H9 (cell line): Measurements from ENCODE around the gene ATP1A2. TPM values are rescaled to one million over a fixed set of nuclear protein-coding genes. Genes with fewer than 3 reads are reported as not detected.
"Not testable (repeated sequence)": the region's sequence is repeated elsewhere in the genome, so short reads cannot be mapped to it uniquely, and the experiment has no call there.

Source experiments
- DNase-seq: peaks from one replicate; pipeline ENCODE4 v3.0.0-alpha.2; 2017
- H2AFZ ChIP-seq: one replicate; pipeline ENCODE4 v1.6.1; 2013; ENCODE audit warnings: mild to moderate bottlenecking, low read length, control low read depth, moderate library complexity
- H2AK5ac ChIP-seq: 2 replicates; pipeline ENCODE4 v1.6.1; 2013; ENCODE audit warnings: low read length, control low read depth, mixed read lengths; ENCODE audit not compliant: insufficient read length
- H2BK120ac ChIP-seq: one replicate; pipeline ENCODE4 v1.6.1; 2013; ENCODE audit warnings: low read depth, mild to moderate bottlenecking, low read length, control low read depth, inconsistent platforms; ENCODE audit not compliant: poor library complexity, severe bottlenecking
- H2BK12ac ChIP-seq: 2 replicates; pipeline ENCODE4 v1.6.1; 2013; ENCODE audit warnings: low read length, control low read depth, mixed read lengths, low read depth; ENCODE audit not compliant: insufficient read length
- H2BK15ac ChIP-seq: 2 replicates; pipeline ENCODE4 v1.6.1; 2013; ENCODE audit warnings: low read depth, low read length, control low read depth
- H2BK20ac ChIP-seq: one replicate; pipeline ENCODE4 v1.6.1; 2013; ENCODE audit warnings: low read depth, mild to moderate bottlenecking, low read length, control low read depth, inconsistent platforms; ENCODE audit not compliant: poor library complexity, severe bottlenecking
- H2BK5ac ChIP-seq: 2 replicates; pipeline ENCODE4 v1.6.1; 2013; ENCODE audit warnings: low read length, control low read depth, mixed read lengths; ENCODE audit not compliant: insufficient read length
- H3K14ac ChIP-seq: 2 replicates; pipeline ENCODE4 v1.6.1; 2013; ENCODE audit warnings: low read length, control low read depth; ENCODE audit not compliant: insufficient read depth
- H3K18ac ChIP-seq: 2 replicates; pipeline ENCODE4 v1.6.1; 2013; ENCODE audit warnings: low read depth, mild to moderate bottlenecking, mixed read lengths, low read length, control low read depth; ENCODE audit not compliant: insufficient read length
- H3K23ac ChIP-seq: 2 replicates; pipeline ENCODE4 v1.6.1; 2013; ENCODE audit warnings: low read length, control low read depth, mixed read lengths, low read depth; ENCODE audit not compliant: insufficient read length
- H3K23me2 ChIP-seq: 2 replicates; pipeline ENCODE4 v1.6.1; 2013; ENCODE audit warnings: low read depth, mild to moderate bottlenecking, mixed read lengths, low read length, control low read depth; ENCODE audit not compliant: insufficient read length, poor library complexity, severe bottlenecking
- H3K27ac ChIP-seq: 2 replicates; pipeline ENCODE4 v1.5.1; 2013; ENCODE audit warnings: low read length, control low read depth, mixed read lengths, low read depth; ENCODE audit not compliant: insufficient read length
- H3K27me3 ChIP-seq: 2 replicates; pipeline ENCODE4 v1.6.1; 2013; ENCODE audit warnings: low read length, control low read depth, inconsistent platforms; ENCODE audit not compliant: insufficient read depth
- H3K4ac ChIP-seq: 2 replicates; pipeline ENCODE4 v1.6.1; 2013; ENCODE audit warnings: low read depth, mild to moderate bottlenecking, control low read depth, inconsistent platforms, low read length, moderate library complexity
- H3K4me1 ChIP-seq: 2 replicates; pipeline ENCODE4 v1.6.1; 2013; ENCODE audit warnings: low read length, control low read depth, inconsistent platforms; ENCODE audit not compliant: insufficient read depth
- H3K4me2 ChIP-seq: 2 replicates; pipeline ENCODE4 v1.6.1; 2013; ENCODE audit warnings: low read length, control low read depth, mixed read lengths; ENCODE audit not compliant: insufficient read length, insufficient read depth
- H3K56ac ChIP-seq: 2 replicates; pipeline ENCODE4 v1.6.1; 2013; ENCODE audit warnings: low read depth, mild to moderate bottlenecking, mixed read lengths, low read length, control low read depth; ENCODE audit not compliant: insufficient read length
- H3K79me1 ChIP-seq: 2 replicates; pipeline ENCODE4 v1.6.1; 2013; ENCODE audit warnings: low read depth, mild to moderate bottlenecking, moderate library complexity, low read length, control low read depth, inconsistent platforms; ENCODE audit not compliant: insufficient read depth, poor library complexity, severe bottlenecking
- H3K79me2 ChIP-seq: 2 replicates; pipeline ENCODE4 v1.6.1; 2013; ENCODE audit warnings: low read length, control low read depth, inconsistent platforms; ENCODE audit not compliant: insufficient read depth
- H3K9ac ChIP-seq: 2 replicates; pipeline ENCODE4 v1.6.1; 2013; ENCODE audit warnings: low read length, control low read depth, mixed read lengths; ENCODE audit not compliant: insufficient read length; ENCODE audit errors: extremely low read depth
- H3K9me3 ChIP-seq: one replicate; pipeline ENCODE4 v1.6.1; 2013; ENCODE audit warnings: low read depth, low read length, inconsistent platforms; ENCODE audit not compliant: control insufficient read depth
- H3T11ph ChIP-seq: one replicate; pipeline ENCODE4 v1.6.1; 2013; ENCODE audit warnings: mild to moderate bottlenecking, low read length, control low read depth, inconsistent platforms
- H4K20me1 ChIP-seq: one replicate; pipeline ENCODE4 v1.6.1; 2013; ENCODE audit not compliant: control insufficient read depth, insufficient read length, insufficient read depth
- H4K5ac ChIP-seq: 2 replicates; pipeline ENCODE4 v1.6.1; 2013; ENCODE audit warnings: low read depth, mild to moderate bottlenecking, mixed read lengths, low read length, control low read depth; ENCODE audit not compliant: insufficient read length
- H4K8ac ChIP-seq: replicated peaks from 2 replicates; pipeline ENCODE4 v1.6.1; 2013; ENCODE audit warnings: low read length, control low read depth, mixed read lengths, low read depth; ENCODE audit not compliant: insufficient read length
- H4K91ac ChIP-seq: 2 replicates; pipeline ENCODE4 v1.6.1; 2013; ENCODE audit warnings: low read depth, mild to moderate bottlenecking, moderate library complexity, mixed read lengths, low read length, control low read depth; ENCODE audit not compliant: insufficient read length
- H3K27ac Mint-ChIP-seq, 3 experiments: 2 replicates in 2 of 3; 3 replicates in 1 of 3; pipeline ENCODE4 v1.8.0; 2020 to 2021; ENCODE audit warnings: mixed read lengths in 3 of 3, mild to moderate bottlenecking in 1 of 3, moderate library complexity in 1 of 3
- H3K27me3 Mint-ChIP-seq: 2 replicates; pipeline ENCODE4 v1.8.0; 2021; ENCODE audit warnings: low read depth, mild to moderate bottlenecking, moderate library complexity, mixed read lengths
- H3K36me3 Mint-ChIP-seq, 3 experiments: 2 replicates in 2 of 3; 3 replicates in 1 of 3; pipeline ENCODE4 v1.8.0; 2020 to 2021; ENCODE audit warnings: low read depth in 3 of 3, mixed read lengths in 3 of 3; ENCODE audit not compliant: insufficient read depth in 1 of 3
- H3K4me1 Mint-ChIP-seq, 2 experiments: 2 replicates each; pipeline ENCODE4 v1.8.0; 2020; ENCODE audit warnings: mixed read lengths in 2 of 2
- H3K4me3 Mint-ChIP-seq, 2 experiments: 2 replicates in 1 of 2; 3 replicates in 1 of 2; pipeline ENCODE4 v1.8.0; 2020 to 2021; ENCODE audit warnings: mild to moderate bottlenecking in 2 of 2, mixed read lengths in 2 of 2, moderate library complexity in 1 of 2
- H3K9me3 Mint-ChIP-seq, 2 experiments: 2 replicates in 1 of 2; 3 replicates in 1 of 2; pipeline ENCODE4 v1.8.0; 2020; ENCODE audit warnings: mild to moderate bottlenecking in 2 of 2, mixed read lengths in 2 of 2, moderate library complexity in 1 of 2
- CTCF ChIP-seq: fragments of 200-600 bp; sonication (generic); conservative IDR thresholded peaks from 3 replicates; pipeline ENCODE4 v1.8.0; 2021; ENCODE audit warnings: antibody characterized with exemption, mild to moderate bottlenecking
- WGBS: extraction: QIAGEN DNeasy Blood & Tissue Kit; methylation state at CpG from one replicate; pipeline ENCODE4 v1.1.7; 2013; ENCODE audit warnings: missing lambda C conversion rate, low lambda C conversion rate, mixed read lengths; ENCODE audit not compliant: insufficient read length; ENCODE audit errors: extremely low coverage; 5-methylcytosine and 5-hydroxymethylcytosine counted together
- total RNA-seq: library from RNA; stranded (reverse); gene quantifications from 2 replicates; pipeline ENCODE4 v1.2.1, GENCODE V29; 2021

The ATP1A2 gene
- total RNA-seq, 1 experiment from 2014 or later = 3.0 TPM

GRCh38 chr1:160125746-160126145 is 10.2 kb downstream of the ATP1A2 start:
- Histone ChIP-seq H2BK12ac (no peak overlapping the region), H3K56ac (no peak overlapping the region), H2BK5ac (no peak overlapping the region), H2BK20ac (no peak overlapping the region), H3K14ac (no peak overlapping the region), H3K27ac (no peak overlapping the region), H4K8ac (no peak overlapping the region), H3T11ph (no peak overlapping the region), H3K4me1 (no peaks in the 10 kb centered on the region; the same call in 1 of the 2 replicates), H4K20me1 (no peaks in the 10 kb centered on the region), H2AFZ (no peak overlapping the region), H3K18ac (no peak overlapping the region), H3K4me2 (no peak overlapping the region), H3K9me3 (no peaks in the 10 kb centered on the region), H3K27me3 (no peaks in the 10 kb centered on the region), H3K9ac (no peak overlapping the region), H3K23ac (no peak overlapping the region), H2BK120ac (no peak overlapping the region), H3K23me2 (no peaks in the 10 kb centered on the region), H2BK15ac (no peak overlapping the region), H2AK5ac (no peak overlapping the region), H3K79me2 (no peaks in the 10 kb centered on the region), H3K4ac (no peak overlapping the region), H4K5ac (no peak overlapping the region), H3K79me1 (no peaks in the 10 kb centered on the region), H4K91ac (no peak overlapping the region)
- no CpG with 5 or more reads among the region's 1 CpG for WGBS
- TF ChIP-seq CTCF = no peak
- Mint-ChIP-seq H3K4me3 (no peak overlapping the region), H3K27ac (no peak overlapping the region), H3K36me3 (peaks cover 0 to 76% (median 70%) of the 10 kb centered on the region in 3 experiments; a peak in 5 of 7 replicates), H3K4me1 (peaks cover 6 to 11% of the 10 kb centered on the region in 2 experiments), H3K27me3 (no peaks in the 10 kb centered on the region; the same call in 1 of the 2 replicates), H3K9me3 (no peaks in the 10 kb centered on the region)
- DNase-seq = no peak

DNA sequence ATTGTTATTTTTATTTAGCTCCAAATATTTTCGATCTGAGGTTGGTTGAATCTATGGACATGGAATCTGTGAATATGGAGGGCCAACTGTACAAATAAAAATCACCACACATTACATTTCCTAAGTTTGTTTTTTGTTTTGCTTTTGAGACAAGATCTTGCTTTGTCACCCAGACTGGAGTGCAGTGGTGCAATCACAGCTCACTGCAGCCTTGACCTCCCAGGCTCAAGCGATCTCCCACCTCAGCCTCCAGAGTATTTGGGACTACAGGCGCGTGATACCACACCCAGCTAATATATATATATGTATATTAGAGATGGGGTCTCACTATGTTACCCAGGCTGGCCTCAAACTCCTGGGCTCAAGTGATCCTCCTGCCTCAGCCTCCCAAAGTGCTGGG is 10.8 kb downstream of the ATP1A2 start:
- Mint-ChIP-seq H3K4me1 (peaks cover 6 to 11% of the 10 kb centered on the region in 2 experiments), H3K36me3 (peaks cover 0 to 76% (median 74%) of the 10 kb centered on the region in 3 experiments; a peak in 5 of 7 replicates)
- not testable (repeated sequence) for H3K27ac Mint-ChIP-seq, H2BK5ac ChIP-seq, H2BK120ac ChIP-seq, H3K79me2 ChIP-seq, H3K9ac ChIP-seq, H3K56ac ChIP-seq, DNase-seq, H3K79me1 ChIP-seq, H2BK12ac ChIP-seq, H2BK20ac ChIP-seq, H2AK5ac ChIP-seq, H3K9me3 Mint-ChIP-seq, H3K4ac ChIP-seq, H3K4me1 ChIP-seq, H4K20me1 ChIP-seq, H3K27me3 Mint-ChIP-seq, H3K23me2 ChIP-seq, H4K91ac ChIP-seq, H2AFZ ChIP-seq, H4K8ac ChIP-seq, H2BK15ac ChIP-seq, H3K14ac ChIP-seq, H3K9me3 ChIP-seq, H3K23ac ChIP-seq, H3K4me2 ChIP-seq, H3K4me3 Mint-ChIP-seq, H4K5ac ChIP-seq, H3T11ph ChIP-seq, H3K27me3 ChIP-seq, H3K27ac ChIP-seq, H3K18ac ChIP-seq
- WGBS = no CpG with 5 or more reads among the region's 4 CpGs
